Stomach (tissue), 9 donors: Measurements from ENCODE around the gene GDF11. TPM values are rescaled to one million over a fixed set of nuclear protein-coding genes. Genes with fewer than 3 reads are reported as not detected.

ENCODE experiments used
- DNase-seq, 2 donors: peaks; one replicate each; pipeline versions ENCODE4 v3.0.0 to v3.0.0-alpha.2; 2013 to 2019
- H3K27ac ChIP-seq, 5 donors: fragments of 200-600 bp in 4 of 5; sonication (generic) in 4 of 5; one replicate each; pipeline ENCODE4 v1.5.1; 2013 to 2019; ENCODE audit warnings: mild to moderate bottlenecking in 1 of 5, moderate library complexity in 1 of 5
- H3K27me3 ChIP-seq, 3 donors: fragments of 200-600 bp; sonication (generic); one replicate each; pipeline ENCODE4 v1.5.1; 2017 to 2019; ENCODE audit warnings: mixed run types in 1 of 3
- H3K36me3 ChIP-seq, 4 donors: fragments of 200-600 bp; sonication (generic); 1 replicate in 3 of 4; 2 replicates in 1 of 4; pipeline ENCODE4 v1.5.1; 2016 to 2019
- H3K4me1 ChIP-seq, 4 donors: fragments of 200-600 bp; sonication (generic); one replicate each; pipeline ENCODE4 v1.5.1; 2016 to 2019
- H3K4me3 ChIP-seq, 4 donors: fragments of 200-600 bp; sonication (generic) in 3 of 4; one replicate each; pipeline ENCODE4 v1.5.1; 2016 to 2019; ENCODE audit warnings: mild to moderate bottlenecking in 1 of 4
- H3K9me3 ChIP-seq, 4 donors: fragments of 200-600 bp; sonication (generic); one replicate each; pipeline ENCODE4 v1.5.1; 2016 to 2019
- CTCF ChIP-seq, 7 experiments: fragments of 450-650 bp in 4 of 7; fragments of 200-600 bp in 3 of 7; sonication (generic) in 3 of 7; IDR thresholded peaks; one replicate each; pipeline ENCODE4 v1.5.1; 2016 to 2019; ENCODE audit warnings: antibody characterized with exemption in 7 of 7, control low read depth in 2 of 7, mild to moderate bottlenecking in 1 of 7
- EP300 ChIP-seq: sonication (generic); formaldehyde crosslinking; IDR thresholded peaks from one replicate; pipeline ENCODE4 v1.6.1; 2017; ENCODE audit warnings: antibody characterized with exemption
- POLR2A ChIP-seq, 4 donors: fragments of 450-650 bp; IDR thresholded peaks; one replicate each; pipeline ENCODE4 v1.6.1; 2016; ENCODE audit warnings: antibody characterized with exemption in 4 of 4, control low read depth in 2 of 4, mild to moderate bottlenecking in 1 of 4, moderate library complexity in 1 of 4
- POLR2AphosphoS5 ChIP-seq, 3 donors: sonication (generic); formaldehyde crosslinking; IDR thresholded peaks; one replicate each; pipeline ENCODE4 v1.6.1; 2016; ENCODE audit warnings: antibody characterized with exemption in 3 of 3
- WGBS, 5 donors: extraction: QIAGEN DNeasy Blood & Tissue Kit in 3 of 5; methylation state at CpG; one replicate each; pipeline versions ENCODE4 v1.1.5 to v1.1.7; 2013 to 2018; 5-methylcytosine and 5-hydroxymethylcytosine counted together
- intact Hi-C: fragments of 100-400 bp; cut with DNase I; formaldehyde crosslinking; loops from one replicate; pipeline ENCODE4 v1.15.1; 2023; ENCODE audit warnings: low total_unique reads
- polyA plus RNA-seq, 3 donors: library from polyadenylated mRNA; stranded (reverse); fragments of 200-250 nt; gene quantifications; one replicate each; pipeline ENCODE4 v1.2.3, GENCODE V29; 2013
- total RNA-seq, 5 donors: library from RNA; depleted of rRNA; stranded (reverse); fragments of >200 nt; gene quantifications; one replicate each; pipeline versions ENCODE4 v1.1.0 to v1.2.3, GENCODE V29; 2014 to 2016
- donor health status: healthy with polysubstance abuse.
- donor health status: Bipolar disorder and iron deficiency.
- donor health status: healthy.

The GDF11 gene
- total and polyA plus RNA-seq, 8 donors = 0.29 to 6.5 (median 2.6) TPM

- Histone ChIP-seq H3K4me1 (peaks cover 14 to 42% (median 39%) of the 10 kb centered on the region in 4 donors), H3K9me3 (no peaks in the 10 kb centered on the region), H3K27ac (peak overlapping the region; percentile 49 to 79 (median 62)), H3K4me3 (peak overlapping the region; percentile 59 to 74 (median 61)), H3K27me3 (peaks cover 0 to 38% (median 0%) of the 10 kb centered on the region in 3 donors), H3K36me3 (peaks cover 0 to 4% (median under 1%) of the 10 kb centered on the region in 4 donors)
- DNase-seq = peak; percentile 60 to 89
- no peak for TF ChIP-seq CTCF (IDR thresholded peaks at IDR 0.05)
- no peak for TF ChIP-seq EP300
- no peak for TF ChIP-seq POLR2AphosphoS5 (IDR thresholded peaks at IDR 0.05)
- intact Hi-C loops = loop anchor here (5.0 to 10.0 kb wide), 2 partner anchors 51 to 194 kb away; no protein-coding TSS in a partner anchor
- 0 to 1% (median 1%) methylated on average over 18 to 73 of the region's 73 CpGs for WGBS, 5 donors
These were observed 751 bp downstream of the GDF11 start for GRCh38 chr12:55743406-55744339.

- WGBS, 5 donors = 18 to 27% (median 24%) methylated on average over 11 of the region's 11 CpGs
- intact Hi-C loops = loop anchor here (5.0 to 10.0 kb wide), 2 partner anchors 50 to 193 kb away; no protein-coding TSS in a partner anchor
- Histone ChIP-seq H3K27ac (peak overlapping the region in 3 of 5 donors; percentile 16 to 79 (median 62)), H3K9me3 (no peaks in the 10 kb centered on the region), H3K36me3 (peaks cover 0 to 10% (median 6%) of the 10 kb centered on the region in 4 donors), H3K27me3 (peaks cover 0 to 38% (median 0%) of the 10 kb centered on the region in 3 donors), H3K4me1 (peaks cover 14 to 39% (median 38%) of the 10 kb centered on the region in 4 donors), H3K4me3 (peak overlapping the region; percentile 59 to 74 (median 61))
- DNase-seq = no peak
- TF ChIP-seq EP300 = no peak
- TF ChIP-seq POLR2A (IDR thresholded peaks at IDR 0.05) = no peak
- TF ChIP-seq CTCF (IDR thresholded peaks at IDR 0.05) = no peak
- no peak for TF ChIP-seq POLR2AphosphoS5 (IDR thresholded peaks at IDR 0.05)
These were observed 1.6 kb downstream of the GDF11 start for GRCh38 chr12:55744340-55745030.

- TF ChIP-seq EP300 (no peak), POLR2A (IDR thresholded peaks at IDR 0.05) (no peak), CTCF (IDR thresholded peaks at IDR 0.05) (no peak), POLR2AphosphoS5 (IDR thresholded peaks at IDR 0.05) (no peak)
- WGBS, 5 donors = 24 to 32% (median 26%) methylated on average over 9 to 13 of the region's 13 CpGs
- peaks cover 14 to 39% (median 38%) of the 10 kb centered on the region in 4 donors for H3K4me1 ChIP-seq
- peak overlapping the region in 4 of 5 donors; percentile 4 to 79 (median 38) for H3K27ac ChIP-seq
- peak overlapping the region in 1 of 4 donors; percentile 11 for H3K4me3 ChIP-seq
- H3K9me3 ChIP-seq = no peaks in the 10 kb centered on the region
- peak in 1 of 2 donors; percentile 81 for DNase-seq
- intact Hi-C loops = loop anchor here (10.0 kb wide), 1 partner anchor 49 kb away; no protein-coding TSS in a partner anchor
- peaks cover 0 to 38% (median 0%) of the 10 kb centered on the region in 3 donors for H3K27me3 ChIP-seq
- peaks cover 0 to 17% (median 10%) of the 10 kb centered on the region in 4 donors for H3K36me3 ChIP-seq
These were observed 2.6 kb downstream of the GDF11 start for GRCh38 chr12:55745361-55746173.
